Tongue (tissue), 2 donors: ENCODE results near the gene SLC38A10. TPM values are rescaled to one million over a fixed set of nuclear protein-coding genes. Genes with fewer than 3 reads are reported as not detected.

Experiments
- DNase-seq: peaks from one replicate; pipeline ENCODE4 v3.0.0-alpha.2; 2015
- total RNA-seq: library from RNA; depleted of rRNA; stranded (reverse); fragments of >200 nt; gene quantifications from one replicate; pipeline ENCODE4 v1.2.3, GENCODE V29; 2014

The SLC38A10 gene
- total RNA-seq, 1 donor from 2014 or later: 52.7 TPM

- DNase-seq: no peak
Observed at GRCh38 chr17:81277946-81278693, 17.0 kb downstream of the SLC38A10 start.

GRCh38 chr17:81277421-81277820, 17.7 kb downstream of the SLC38A10 start:
- peak; percentile 86 for DNase-seq

- DNase-seq: no peak
Observed at GRCh38 chr17:81276781-81277180, 18.3 kb downstream of the SLC38A10 start.

GRCh38 chr17:81274471-81274855, 20.6 kb downstream of the SLC38A10 start:
- no peak for DNase-seq

- DNase-seq: no peak
Observed at GRCh38 chr17:81273698-81274470, 21.2 kb downstream of the SLC38A10 start.

GRCh38 chr17:81272616-81273015, 22.5 kb downstream of the SLC38A10 start:
- DNase-seq: no peak

GRCh38 chr17:81271226-81271625, 23.9 kb downstream of the SLC38A10 start:
- no peak for DNase-seq

- DNase-seq: no peak
Observed at GRCh38 chr17:81270279-81270678, 24.8 kb downstream of the SLC38A10 start.

- DNase-seq: no peak
Observed at GRCh38 chr17:81267390-81268067, 27.6 kb downstream of the SLC38A10 start.

GRCh38 chr17:81265576-81265975, 29.5 kb downstream of the SLC38A10 start:
- no peak for DNase-seq

GRCh38 chr17:81264640-81265039, 30.5 kb downstream of the SLC38A10 start:
- DNase-seq: peak; percentile 47

- DNase-seq: no peak
Observed at GRCh38 chr17:81263371-81264181, 31.5 kb downstream of the SLC38A10 start.

GRCh38 chr17:81261582-81262336, 33.3 kb downstream of the SLC38A10 start:
- DNase-seq: no peak

GRCh38 chr17:81261096-81261495, 34.0 kb downstream of the SLC38A10 start:
- no peak for DNase-seq

- no peak for DNase-seq
Observed at GRCh38 chr17:81260641-81261040, 34.5 kb downstream of the SLC38A10 start.

GRCh38 chr17:81260171-81260570, 34.9 kb downstream of the SLC38A10 start:
- no peak for DNase-seq

GRCh38 chr17:81259058-81259605, 36.0 kb downstream of the SLC38A10 start:
- no peak for DNase-seq

- DNase-seq: peak; percentile 54
Observed at GRCh38 chr17:81258292-81258691, 36.8 kb downstream of the SLC38A10 start.

GRCh38 chr17:81257533-81257932, 37.6 kb downstream of the SLC38A10 start:
- no peak for DNase-seq

GRCh38 chr17:81256616-81257015, 38.5 kb downstream of the SLC38A10 start:
- DNase-seq: no peak
